DND-41 (cell line): ENCODE measurements around the gene CSF3R.

ENCODE experiments used
- ATAC-seq: fragments of 200-7000 bp; cut with Tn5 transposase; 3 replicates; pipeline ENCODE4 v1.9.1; 2021; ENCODE audit warnings: low read depth; ENCODE audit not compliant: insufficient read depth
- DNase-seq: peaks from one replicate; pipeline ENCODE4 v3.0.0-alpha.2; 2020
- H2AFZ ChIP-seq: 2 replicates; pipeline ENCODE4 v1.6.0; 2012; ENCODE audit warnings: low read depth, low read length
- H3K27ac ChIP-seq: 2 replicates; pipeline ENCODE4 v1.5.1; 2012; ENCODE audit warnings: low read length, inconsistent platforms
- H3K27me3 ChIP-seq: fragments of 200-600 bp; sonication (generic); 2 replicates; pipeline ENCODE4 v1.6.0; 2012; ENCODE audit warnings: low read length, mild to moderate bottlenecking, inconsistent platforms; ENCODE audit not compliant: insufficient read depth, poor library complexity
- H3K36me3 ChIP-seq: 2 replicates; pipeline ENCODE4 v1.5.1; 2012; ENCODE audit warnings: low read length, inconsistent platforms; ENCODE audit not compliant: insufficient read depth
- H3K4me1 ChIP-seq: 2 replicates; pipeline ENCODE4 v1.5.1; 2012; ENCODE audit warnings: mild to moderate bottlenecking, low read length; ENCODE audit not compliant: insufficient read depth
- H3K4me2 ChIP-seq: 2 replicates; pipeline ENCODE4 v1.6.0; 2012; ENCODE audit warnings: mild to moderate bottlenecking, moderate library complexity, low read length, inconsistent platforms; ENCODE audit not compliant: insufficient read depth
- H3K4me3 ChIP-seq, 2 experiments: fragments of 200-600 bp in 1 of 2; shearing (Covaris generic) in 1 of 2; 2 replicates each; pipeline ENCODE4 v1.5.1; 2012 to 2016; ENCODE audit warnings: inconsistent platforms in 2 of 2, low read length in 2 of 2, mild to moderate bottlenecking in 2 of 2, low read depth in 1 of 2, moderate library complexity in 1 of 2
- H3K79me2 ChIP-seq: 2 replicates; pipeline ENCODE4 v1.6.0; 2012; ENCODE audit warnings: low read length, inconsistent platforms; ENCODE audit not compliant: insufficient read depth
- H3K9ac ChIP-seq: 2 replicates; pipeline ENCODE4 v1.6.0; 2012; ENCODE audit warnings: low read depth, mild to moderate bottlenecking, inconsistent platforms, low read length, moderate library complexity
- H3K9me3 ChIP-seq: 2 replicates; pipeline ENCODE4 v1.5.1; 2012; ENCODE audit warnings: low read length, moderate library complexity, mild to moderate bottlenecking, inconsistent platforms; ENCODE audit not compliant: insufficient read depth, severe bottlenecking
- H4K20me1 ChIP-seq: 2 replicates; pipeline ENCODE4 v1.6.0; 2012; ENCODE audit warnings: low read length; ENCODE audit not compliant: insufficient read depth
- EZH2 ChIP-seq: IDR thresholded peaks from 3 replicates; pipeline ENCODE4 v1.6.1; 2012; ENCODE audit warnings: borderline replicate concordance, low read depth, mild to moderate bottlenecking, moderate library complexity, low read length, inconsistent platforms; ENCODE audit not compliant: severe bottlenecking
- TF ChIP-seq, protein P1 (sequence below): IDR thresholded peaks from 2 replicates; pipeline ENCODE4 v1.5.1; 2012; ENCODE audit warnings: borderline replicate concordance, low read length, moderate library complexity, mild to moderate bottlenecking; ENCODE audit not compliant: poor library complexity, severe bottlenecking; ENCODE audit errors: extremely low read depth

The CSF3R gene

DNA sequence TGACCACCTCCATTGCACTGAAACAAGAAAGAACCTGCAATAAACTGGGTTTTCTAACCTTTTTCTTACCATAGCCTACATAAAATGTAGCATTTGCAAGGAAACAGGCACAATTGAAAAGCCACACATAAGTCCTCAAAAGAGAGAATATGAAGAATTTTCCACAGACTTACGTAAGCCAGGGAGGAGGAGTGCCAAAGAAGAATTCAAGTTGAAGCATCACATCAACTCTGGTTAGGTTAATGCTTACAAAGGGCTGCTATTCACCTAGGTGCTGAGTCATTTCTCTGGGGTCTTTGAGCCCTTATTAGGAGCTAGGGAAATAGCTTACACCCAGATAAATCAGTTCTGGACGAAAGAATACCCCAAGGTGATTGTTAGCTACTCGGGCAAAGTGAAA is 42.1 kb downstream of the CSF3R start:
- no peaks in the 10 kb centered on the region for H4K20me1 ChIP-seq
- H2AFZ ChIP-seq, result no peak overlapping the region
- no peak for ATAC-seq
- no peak overlapping the region for H3K4me2 ChIP-seq
- H3K4me3 ChIP-seq, result no peak overlapping the region
- H3K9me3 ChIP-seq, result no peaks in the 10 kb centered on the region
- DNase-seq, result no peak
- no peaks in the 10 kb centered on the region for H3K27me3 ChIP-seq
- no peak overlapping the region for H3K27ac ChIP-seq
- no peaks in the 10 kb centered on the region for H3K4me1 ChIP-seq
- TF ChIP-seq, protein P1, sequence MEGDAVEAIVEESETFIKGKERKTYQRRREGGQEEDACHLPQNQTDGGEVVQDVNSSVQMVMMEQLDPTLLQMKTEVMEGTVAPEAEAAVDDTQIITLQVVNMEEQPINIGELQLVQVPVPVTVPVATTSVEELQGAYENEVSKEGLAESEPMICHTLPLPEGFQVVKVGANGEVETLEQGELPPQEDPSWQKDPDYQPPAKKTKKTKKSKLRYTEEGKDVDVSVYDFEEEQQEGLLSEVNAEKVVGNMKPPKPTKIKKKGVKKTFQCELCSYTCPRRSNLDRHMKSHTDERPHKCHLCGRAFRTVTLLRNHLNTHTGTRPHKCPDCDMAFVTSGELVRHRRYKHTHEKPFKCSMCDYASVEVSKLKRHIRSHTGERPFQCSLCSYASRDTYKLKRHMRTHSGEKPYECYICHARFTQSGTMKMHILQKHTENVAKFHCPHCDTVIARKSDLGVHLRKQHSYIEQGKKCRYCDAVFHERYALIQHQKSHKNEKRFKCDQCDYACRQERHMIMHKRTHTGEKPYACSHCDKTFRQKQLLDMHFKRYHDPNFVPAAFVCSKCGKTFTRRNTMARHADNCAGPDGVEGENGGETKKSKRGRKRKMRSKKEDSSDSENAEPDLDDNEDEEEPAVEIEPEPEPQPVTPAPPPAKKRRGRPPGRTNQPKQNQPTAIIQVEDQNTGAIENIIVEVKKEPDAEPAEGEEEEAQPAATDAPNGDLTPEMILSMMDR, result no peak
- no peak for TF ChIP-seq EZH2
- H3K9ac ChIP-seq, result no peak overlapping the region
- H3K36me3 ChIP-seq, result no peaks in the 10 kb centered on the region; the same call in 1 of the 2 replicates
- no peaks in the 10 kb centered on the region for H3K79me2 ChIP-seq

- Histone ChIP-seq H2AFZ (no peak overlapping the region), H3K4me1 (no peaks in the 10 kb centered on the region)
These were observed 42.7 kb downstream of the CSF3R start for GRCh38 chr1:36440044-36440443.

DNA sequence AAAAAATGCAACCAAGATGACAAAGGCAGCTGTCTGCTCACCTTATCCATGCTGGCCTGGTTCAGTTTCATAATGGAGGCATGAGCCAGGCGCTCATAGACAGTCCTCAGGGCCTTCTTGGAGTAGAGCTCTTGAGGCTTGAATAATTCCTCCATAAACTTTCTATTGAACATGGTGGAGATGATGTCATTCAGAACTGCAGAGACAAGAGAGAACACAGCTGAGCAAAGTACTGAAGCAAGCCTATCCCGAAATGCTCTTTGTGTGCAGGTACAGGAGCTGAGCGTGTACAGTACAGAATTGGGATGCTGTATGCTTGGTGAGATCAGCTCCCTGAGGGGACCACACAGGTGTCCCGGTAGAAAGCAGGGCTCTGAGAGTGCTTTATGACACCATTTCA is 44.0 kb downstream of the CSF3R start:
- TF ChIP-seq EZH2, result no peak
- TF ChIP-seq, protein P1, result no peak
- no peak overlapping the region for H3K27ac ChIP-seq
- H2AFZ ChIP-seq, result no peak overlapping the region
- no peak overlapping the region for H3K9ac ChIP-seq
- no peak overlapping the region for H3K4me2 ChIP-seq
- H4K20me1 ChIP-seq, result no peaks in the 10 kb centered on the region
- no peak for ATAC-seq
- H3K9me3 ChIP-seq, result no peaks in the 10 kb centered on the region
- no peaks in the 10 kb centered on the region for H3K4me1 ChIP-seq
- no peaks in the 10 kb centered on the region; the same call in 1 of the 2 replicates for H3K36me3 ChIP-seq
- H3K79me2 ChIP-seq, result no peaks in the 10 kb centered on the region
- H3K4me3 ChIP-seq, result no peak overlapping the region
- DNase-seq, result no peak
- H3K27me3 ChIP-seq, result no peaks in the 10 kb centered on the region

More at GRCh38 chr1:36440044-36440443, 42.7 kb downstream of the CSF3R start:
- no peak for TF ChIP-seq EZH2
- TF ChIP-seq, protein P1, result no peak
- no peak for DNase-seq
- no peak overlapping the region for H3K27ac ChIP-seq
- H3K4me3 ChIP-seq, result no peak overlapping the region
- no peak overlapping the region for H3K4me2 ChIP-seq
- H3K27me3 ChIP-seq, result no peaks in the 10 kb centered on the region
- H3K9me3 ChIP-seq, result no peaks in the 10 kb centered on the region
- no peak overlapping the region for H3K9ac ChIP-seq
- no peaks in the 10 kb centered on the region for H3K79me2 ChIP-seq
- H3K36me3 ChIP-seq, result no peaks in the 10 kb centered on the region; the same call in 1 of the 2 replicates
- H4K20me1 ChIP-seq, result no peaks in the 10 kb centered on the region
- no peak for ATAC-seq

DNA sequence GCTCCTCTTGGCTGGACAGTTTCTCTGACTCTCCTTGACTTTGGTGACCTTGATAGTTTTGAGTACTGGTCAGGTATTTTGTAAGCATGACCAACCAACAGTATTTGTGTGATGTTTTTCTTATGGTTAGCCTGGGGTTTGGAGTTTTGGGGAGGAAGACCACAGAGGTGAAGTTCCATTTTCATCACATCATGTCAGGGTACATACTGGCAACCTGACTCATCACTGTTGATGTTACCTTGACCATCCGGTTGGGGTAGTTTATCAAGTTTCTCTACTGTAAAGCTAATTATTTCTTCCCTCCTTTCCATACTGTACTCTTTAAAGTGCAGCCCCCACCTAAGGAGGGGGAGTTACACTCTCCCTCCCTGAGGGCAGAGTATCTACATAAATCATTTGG is 45.9 kb downstream of the CSF3R start:
- H3K9me3 ChIP-seq, result no peaks in the 10 kb centered on the region
- ATAC-seq, result no peak
- H3K4me2 ChIP-seq, result no peak overlapping the region
- H2AFZ ChIP-seq, result no peak overlapping the region
- H3K27ac ChIP-seq, result no peak overlapping the region
- H3K4me3 ChIP-seq, result no peak overlapping the region
- H3K4me1 ChIP-seq, result no peaks in the 10 kb centered on the region
- TF ChIP-seq, protein P1, result no peak
- TF ChIP-seq EZH2, result no peak
- H4K20me1 ChIP-seq, result no peaks in the 10 kb centered on the region
- H3K36me3 ChIP-seq, result no peaks in the 10 kb centered on the region; the same call in 1 of the 2 replicates
- H3K9ac ChIP-seq, result no peak overlapping the region
- no peak for DNase-seq
- H3K79me2 ChIP-seq, result no peaks in the 10 kb centered on the region
- no peaks in the 10 kb centered on the region for H3K27me3 ChIP-seq
